IMR-90 (cell line): ENCODE measurements around the gene PIGN. TPM values are rescaled to one million over a fixed set of nuclear protein-coding genes. Genes with fewer than 3 reads are reported as not detected.

ENCODE experiments used
- ATAC-seq: fragments of 200-7000 bp; cut with Tn5 transposase; 2 replicates; pipeline ENCODE4 v1.9.1; 2020; ENCODE audit warnings: low read depth, mild to moderate bottlenecking, moderate library complexity
- BruUV-seq: library from RNA; stranded (reverse); fragments of 400-500 nt; replicated peaks from 2 replicates; lab custom pipeline; 2021; lab: Mats Ljungman, UMichigan
- CTCF ChIA-PET: fragments of 300-600 bp; formaldehyde crosslinking; extraction: SDS; loops from one replicate; lab custom pipeline; 2021; ENCODE audit warnings: antibody characterized with exemption; lab: Yijun Ruan, JAX
- POLR2A ChIA-PET: fragments of 300-600 bp; sonication (Branson Sonifier 250); formaldehyde crosslinking; loops from one replicate; lab custom pipeline; 2022; ENCODE audit warnings: antibody characterized with exemption; ENCODE audit not compliant: unreplicated experiment; lab: Charles Lee
- DNase-seq: peaks from one replicate; pipeline ENCODE4 v3.0.0; 2013
- H2AFZ ChIP-seq: replicated peaks from 2 replicates; pipeline ENCODE3; 2013; ENCODE audit warnings: low read length, mild to moderate bottlenecking; ENCODE audit not compliant: poor library complexity
- H2AK5ac ChIP-seq: 2 replicates; pipeline ENCODE4 v1.6.1; 2013; ENCODE audit warnings: low read depth, low read length, inconsistent platforms
- H2AK9ac ChIP-seq: replicated peaks from 2 replicates; pipeline ENCODE3; 2013; ENCODE audit warnings: mild to moderate bottlenecking, low read depth, low read length, moderate library complexity; ENCODE audit not compliant: poor library complexity
- H2BK120ac ChIP-seq: 2 replicates; pipeline ENCODE4 v1.6.1; 2013; ENCODE audit warnings: low read depth, low read length, inconsistent platforms
- H2BK15ac ChIP-seq: 3 replicates; pipeline ENCODE4 v1.6.1; 2013; ENCODE audit warnings: low read depth, low read length, inconsistent platforms
- H2BK20ac ChIP-seq: 2 replicates; pipeline ENCODE4 v1.6.1; 2013; ENCODE audit warnings: low read depth, mild to moderate bottlenecking, inconsistent platforms, low read length, moderate library complexity
- H2BK5ac ChIP-seq: 2 replicates; pipeline ENCODE4 v1.6.1; 2013; ENCODE audit warnings: mild to moderate bottlenecking, low read depth, low read length, inconsistent platforms; ENCODE audit not compliant: poor library complexity, severe bottlenecking
- H3K14ac ChIP-seq: replicated peaks from 2 replicates; pipeline ENCODE4 v1.6.1; 2013; ENCODE audit warnings: low read depth, low read length, inconsistent platforms
- H3K18ac ChIP-seq: 2 replicates; pipeline ENCODE4 v1.6.1; 2013; ENCODE audit warnings: low read depth, low read length, control low read depth
- H3K23ac ChIP-seq: 2 replicates; pipeline ENCODE4 v1.6.1; 2013; ENCODE audit warnings: low read depth, low read length, inconsistent platforms
- H3K27ac ChIP-seq: 2 replicates; pipeline ENCODE4 v1.5.1; 2013; ENCODE audit warnings: mild to moderate bottlenecking, control low read depth, low read length; ENCODE audit not compliant: insufficient read depth
- H3K27me3 ChIP-seq: 2 replicates; pipeline ENCODE4 v1.6.1; 2013; ENCODE audit warnings: low read length; ENCODE audit not compliant: control insufficient read depth, insufficient read depth
- H3K36me3 ChIP-seq: 2 replicates; pipeline ENCODE4 v1.6.1; 2013; ENCODE audit warnings: low read length, mixed read lengths; ENCODE audit not compliant: control insufficient read depth, insufficient read depth
- H3K4ac ChIP-seq: 2 replicates; pipeline ENCODE4 v1.6.1; 2013; ENCODE audit warnings: low read depth, low read length, inconsistent platforms
- H3K4me1 ChIP-seq: 2 replicates; pipeline ENCODE4 v1.6.1; 2013; ENCODE audit warnings: low read length, mixed read lengths; ENCODE audit not compliant: control insufficient read depth, insufficient read depth
- H3K4me2 ChIP-seq: 2 replicates; pipeline ENCODE4 v1.6.1; 2013; ENCODE audit warnings: low read depth, mild to moderate bottlenecking, control low read depth, low read length, moderate library complexity
- H3K4me3 ChIP-seq: 2 replicates; pipeline ENCODE4 v1.5.1; 2013; ENCODE audit warnings: low read depth, mild to moderate bottlenecking, control low read depth, low read length, moderate library complexity; ENCODE audit not compliant: insufficient read depth
- H3K56ac ChIP-seq: 2 replicates; pipeline ENCODE4 v1.6.1; 2013; ENCODE audit warnings: low read length, inconsistent platforms; ENCODE audit not compliant: insufficient read depth; ENCODE audit errors: extremely low read depth
- H3K79me1 ChIP-seq, 2 experiments: 2 replicates each; pipeline ENCODE4 v1.6.1; 2013; ENCODE audit warnings: low read length in 2 of 2, inconsistent platforms in 1 of 2, low read depth in 1 of 2
- H3K9ac ChIP-seq: 2 replicates; pipeline ENCODE4 v1.6.1; 2013; ENCODE audit warnings: low read depth, low read length, control low read depth
- H3K9me1 ChIP-seq: 2 replicates; pipeline ENCODE4 v1.6.1; 2013; ENCODE audit warnings: low read length, inconsistent platforms; ENCODE audit not compliant: insufficient read depth
- H3K9me3 ChIP-seq: 2 replicates; pipeline ENCODE4 v1.6.1; 2013; ENCODE audit warnings: low read length; ENCODE audit not compliant: control insufficient read depth, insufficient read depth
- H4K20me1 ChIP-seq: 2 replicates; pipeline ENCODE4 v1.6.1; 2013; ENCODE audit warnings: low read length, inconsistent platforms; ENCODE audit not compliant: insufficient read depth
- H4K5ac ChIP-seq: 2 replicates; pipeline ENCODE4 v1.6.1; 2013; ENCODE audit warnings: mild to moderate bottlenecking, low read depth, low read length, control low read depth
- H4K8ac ChIP-seq, 2 experiments: 2 replicates each; pipeline ENCODE4 v1.6.1; 2013; ENCODE audit warnings: low read depth in 2 of 2, low read length in 2 of 2, control low read depth in 1 of 2, inconsistent platforms in 1 of 2
- H4K91ac ChIP-seq: 2 replicates; pipeline ENCODE4 v1.6.1; 2013; ENCODE audit warnings: low read depth, low read length, inconsistent platforms; ENCODE audit not compliant: insufficient read depth
- CEBPB ChIP-seq: IDR thresholded peaks from 2 replicates; pipeline ENCODE4 v1.6.1; 2012; ENCODE audit warnings: low read depth, low read length, improper control_type of control experiment
- CHD1 ChIP-seq: IDR thresholded peaks from 2 replicates; pipeline ENCODE4 v1.6.1; 2012; ENCODE audit warnings: low read depth, low read length, improper control_type of control experiment
- CTCF ChIP-seq: conservative IDR thresholded peaks from 2 replicates; pipeline ENCODE4 v1.5.1; 2012; ENCODE audit warnings: mild to moderate bottlenecking, low read depth, low read length, improper control_type of control experiment
- FOS ChIP-seq: fragments of 150-350 bp; IDR thresholded peaks from 2 replicates; pipeline ENCODE4 v1.6.1; 2016; ENCODE audit warnings: low read depth, low read length
- MXI1 ChIP-seq: IDR thresholded peaks from 2 replicates; pipeline ENCODE4 v1.6.1; 2012; ENCODE audit warnings: low read depth, mild to moderate bottlenecking, low read length, moderate library complexity, borderline replicate concordance
- NFE2L2 ChIP-seq: fragments of 150-350 bp; IDR thresholded peaks from 2 replicates; pipeline ENCODE4 v1.6.1; 2016; ENCODE audit warnings: low read depth, mild to moderate bottlenecking, low read length
- POLR2A ChIP-seq: IDR thresholded peaks from 2 replicates; pipeline ENCODE4 v1.6.1; 2012; ENCODE audit warnings: mild to moderate bottlenecking, low read depth, low read length
- RAD21 ChIP-seq: IDR thresholded peaks from 2 replicates; pipeline ENCODE4 v1.6.1; 2012; ENCODE audit warnings: low read length, improper control_type of control experiment
- RCOR1 ChIP-seq: IDR thresholded peaks from 2 replicates; pipeline ENCODE4 v1.6.1; 2012; ENCODE audit warnings: mild to moderate bottlenecking, low read length, improper control_type of control experiment; ENCODE audit not compliant: insufficient replicate concordance
- SMC3 ChIP-seq: fragments of 150-350 bp; IDR thresholded peaks from 2 replicates; pipeline ENCODE4 v1.6.1; 2016; ENCODE audit warnings: low read depth, mild to moderate bottlenecking, antibody characterized with exemption, low read length, moderate library complexity
- WGBS, 2 experiments: methylation state at CpG; one replicate each; pipeline versions ENCODE4 v1.1.5 to v1.1.7; 2013; ENCODE audit warnings: missing lambda C conversion rate in 2 of 2; ENCODE audit not compliant: insufficient read length in 1 of 2; ENCODE audit errors: extremely low coverage in 2 of 2; 5-methylcytosine and 5-hydroxymethylcytosine counted together
- dilution Hi-C: fragments of 300-500 bp; cut with HindIII; formaldehyde crosslinking; loops from one replicate; pipeline ENCODE4 v1.14.3; 2018; ENCODE audit warnings: low sequenced_read_pairs; ENCODE audit not compliant: unreplicated experiment
- in situ Hi-C: fragments of 300-500 bp; cut with MboI; formaldehyde crosslinking; loops from 3 replicates; pipeline ENCODE4 v1.14.3; 2019; ENCODE audit warnings: low sequenced_read_pairs, inconsistent platforms, mixed read lengths
- intact Hi-C: fragments of 100-400 bp; cut with micrococcal nuclease; formaldehyde crosslinking; loops from 2 replicates; pipeline ENCODE4 v1.10.0; 2022
- polyA plus RNA-seq, 3 experiments: library from polyadenylated mRNA; depleted of rRNA; stranded (reverse); fragments of >200 nt; gene quantifications; 2 replicates each; pipeline ENCODE4 v1.2.3, GENCODE V29; 2012; ENCODE audit warnings: low replicate concordance in 1 of 3
- total RNA-seq: library from RNA; depleted of rRNA; stranded (reverse); fragments of >200 nt; gene quantifications from 2 replicates; pipeline ENCODE4 v1.2.3, GENCODE V29; 2012
- TF ChIP-seq, protein P1 (sequence below): fragments of 150-350 bp; IDR thresholded peaks from 2 replicates; pipeline ENCODE4 v1.6.1; 2016; ENCODE audit warnings: low read depth, mild to moderate bottlenecking, low read length, moderate library complexity, borderline replicate concordance

The PIGN gene
- total and polyA plus RNA-seq, 2 of the 4 experiments (the other 2 are of a cell fraction), result 9.0 to 17.9 TPM

GRCh38 chr18:62018034-62018758, 168.7 kb downstream of the PIGN start:
- peak overlapping the region; percentile 89 for H2AK5ac ChIP-seq
- H2BK120ac ChIP-seq, result peak overlapping the region; percentile 81
- peak; percentile 95 for DNase-seq
- H2BK5ac ChIP-seq, result peak overlapping the region; percentile 75
- H2AK9ac ChIP-seq, result no peak overlapping the region
- peak overlapping the region; percentile 85 for H2BK20ac ChIP-seq
- no peak for TF ChIP-seq MXI1
- TF ChIP-seq NFE2L2, result no peak
- no peak for TF ChIP-seq RAD21
- no peak for TF ChIP-seq CHD1
- TF ChIP-seq, protein P1, sequence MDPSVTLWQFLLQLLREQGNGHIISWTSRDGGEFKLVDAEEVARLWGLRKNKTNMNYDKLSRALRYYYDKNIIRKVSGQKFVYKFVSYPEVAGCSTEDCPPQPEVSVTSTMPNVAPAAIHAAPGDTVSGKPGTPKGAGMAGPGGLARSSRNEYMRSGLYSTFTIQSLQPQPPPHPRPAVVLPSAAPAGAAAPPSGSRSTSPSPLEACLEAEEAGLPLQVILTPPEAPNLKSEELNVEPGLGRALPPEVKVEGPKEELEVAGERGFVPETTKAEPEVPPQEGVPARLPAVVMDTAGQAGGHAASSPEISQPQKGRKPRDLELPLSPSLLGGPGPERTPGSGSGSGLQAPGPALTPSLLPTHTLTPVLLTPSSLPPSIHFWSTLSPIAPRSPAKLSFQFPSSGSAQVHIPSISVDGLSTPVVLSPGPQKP, result no peak
- TF ChIP-seq POLR2A, result no peak
- no peak for TF ChIP-seq CTCF
- no peak for TF ChIP-seq SMC3
- no peak for TF ChIP-seq RCOR1
- TF ChIP-seq CEBPB, result no peak
- TF ChIP-seq FOS, result no peak
- H3K9me1 ChIP-seq, result peaks cover 8% of the 10 kb centered on the region
- peak overlapping the region; percentile 41 to 75 for H4K8ac ChIP-seq
- POLR2A ChIA-PET, result interaction anchor here (0.9 kb wide), 1 partner anchor 111 kb away, joined by 3 read pairs; no protein-coding TSS in a partner anchor
- H3K14ac ChIP-seq, result peak overlapping the region; percentile 59
- 30% methylated on average over 4 of the region's 9 CpGs; no CpG with 5 or more reads in 1 of the 2 experiments for WGBS, 2 experiments
- H3K27ac ChIP-seq, result peak overlapping the region; percentile 91
- no peaks in the 10 kb centered on the region for H4K20me1 ChIP-seq
- H4K5ac ChIP-seq, result peak overlapping the region; percentile 20
- H3K9me3 ChIP-seq, result no peaks in the 10 kb centered on the region
- H2BK15ac ChIP-seq, result peak overlapping the region; percentile 87
- peak overlapping the region; percentile 66; the same call in 1 of the 2 replicates for H3K23ac ChIP-seq
- H3K18ac ChIP-seq, result peak overlapping the region; percentile 78
- peak overlapping the region; percentile 65 for H2AFZ ChIP-seq
- intact Hi-C loops, result no loop called here
- H3K79me1 ChIP-seq, result no peaks in the 10 kb centered on the region
- peak overlapping the region; percentile 67 for H3K4ac ChIP-seq
- no peak overlapping the region for H3K9ac ChIP-seq
- H3K4me3 ChIP-seq, result no peak overlapping the region
- CTCF ChIA-PET, result interaction anchor here (0.9 kb wide), 1 partner anchor 113 kb away, joined by 3 read pairs; no protein-coding TSS in a partner anchor
- H4K91ac ChIP-seq, result peak overlapping the region; percentile 67
- H3K4me2 ChIP-seq, result peak overlapping the region; percentile 38
- peaks cover 10% of the 10 kb centered on the region for H3K4me1 ChIP-seq
- in situ Hi-C loops, result no loop called here
- no TSS peak for BruUV-seq
- peak; percentile 94 for ATAC-seq
- H3K56ac ChIP-seq, result peak overlapping the region; percentile 42
- dilution Hi-C loops, result no loop called here
- no peaks in the 10 kb centered on the region for H3K27me3 ChIP-seq
- H3K36me3 ChIP-seq, result no peaks in the 10 kb centered on the region
